Stimulated activated naive CD8-positive, alpha-beta T cell treated with anti-CD3 and anti-CD28 coated beads, Interleukin-15, Interleukin-2, amounts not matched to agents 100 ng/mL and 50 ng/mL, for 24 hours (primary cell): ENCODE results near the gene NWD2.
"Not testable (repeated sequence)": the region's sequence is repeated elsewhere in the genome, so short reads cannot be mapped to it uniquely, and the experiment has no call there.

ENCODE experiments used
- H3K27ac Mint-ChIP-seq: one replicate; pipeline ENCODE4 v1.8.0; 2021; ENCODE audit warnings: mild to moderate bottlenecking, mixed read lengths
- H3K27me3 Mint-ChIP-seq: one replicate; pipeline ENCODE4 v1.8.0; 2021; ENCODE audit warnings: mixed read lengths
- H3K36me3 Mint-ChIP-seq: one replicate; pipeline ENCODE4 v1.8.0; 2021; ENCODE audit warnings: low read depth, mixed read lengths
- H3K4me1 Mint-ChIP-seq: one replicate; pipeline ENCODE4 v1.8.0; 2021; ENCODE audit warnings: low read depth, mixed read lengths
- H3K4me3 Mint-ChIP-seq: one replicate; pipeline ENCODE4 v1.8.0; 2021; ENCODE audit warnings: mild to moderate bottlenecking, mixed read lengths
- H3K9me3 Mint-ChIP-seq: one replicate; pipeline ENCODE4 v1.8.0; 2021; ENCODE audit warnings: mixed read lengths

Gene NWD2

GRCh38 chr4:37393889-37394288, 149.3 kb downstream of the NWD2 start:
- Mint-ChIP-seq H3K9me3 (peaks cover 7% of the 10 kb centered on the region), H3K4me1 (peaks cover 10% of the 10 kb centered on the region), H3K4me3 (no peak overlapping the region), H3K36me3 (no peaks in the 10 kb centered on the region), H3K27ac (no peak overlapping the region), H3K27me3 (peaks cover 22% of the 10 kb centered on the region)

DNA sequence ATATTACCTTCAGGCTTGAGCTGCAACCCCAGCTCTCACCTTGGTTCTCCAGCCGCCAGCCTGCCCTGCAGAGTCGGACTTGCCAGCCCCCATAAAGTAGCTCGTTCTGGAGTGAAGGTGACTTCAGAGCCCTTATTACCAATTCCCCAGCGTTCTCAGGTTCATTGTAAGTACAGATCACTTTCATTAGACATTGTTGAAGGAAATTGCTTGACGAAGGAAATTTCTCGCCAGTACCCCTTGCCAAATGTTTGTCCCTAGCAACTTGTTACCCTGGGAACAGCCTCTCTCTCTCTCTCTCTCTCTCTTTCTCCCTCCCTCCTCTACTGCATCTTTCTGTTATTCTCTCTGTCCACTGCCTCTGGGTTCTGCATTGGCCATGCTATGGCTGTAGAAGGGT, 153.0 kb downstream of the NWD2 start:
- H3K27ac Mint-ChIP-seq: no peak overlapping the region
- H3K27me3 Mint-ChIP-seq: peaks cover 20% of the 10 kb centered on the region
- no peak overlapping the region for H3K4me3 Mint-ChIP-seq
- peaks cover 19% of the 10 kb centered on the region for H3K4me1 Mint-ChIP-seq
- no peaks in the 10 kb centered on the region for H3K36me3 Mint-ChIP-seq
- peaks cover 7% of the 10 kb centered on the region for H3K9me3 Mint-ChIP-seq

- Mint-ChIP-seq H3K9me3 (peaks cover 7% of the 10 kb centered on the region), H3K36me3 (no peaks in the 10 kb centered on the region), H3K27me3 (peaks cover 20% of the 10 kb centered on the region), H3K4me1 (peaks cover 9% of the 10 kb centered on the region), H3K27ac (peak overlapping the region; percentile 19), H3K4me3 (no peak overlapping the region)
These were observed 155.8 kb downstream of the NWD2 start for GRCh38 chr4:37400241-37400881.

DNA sequence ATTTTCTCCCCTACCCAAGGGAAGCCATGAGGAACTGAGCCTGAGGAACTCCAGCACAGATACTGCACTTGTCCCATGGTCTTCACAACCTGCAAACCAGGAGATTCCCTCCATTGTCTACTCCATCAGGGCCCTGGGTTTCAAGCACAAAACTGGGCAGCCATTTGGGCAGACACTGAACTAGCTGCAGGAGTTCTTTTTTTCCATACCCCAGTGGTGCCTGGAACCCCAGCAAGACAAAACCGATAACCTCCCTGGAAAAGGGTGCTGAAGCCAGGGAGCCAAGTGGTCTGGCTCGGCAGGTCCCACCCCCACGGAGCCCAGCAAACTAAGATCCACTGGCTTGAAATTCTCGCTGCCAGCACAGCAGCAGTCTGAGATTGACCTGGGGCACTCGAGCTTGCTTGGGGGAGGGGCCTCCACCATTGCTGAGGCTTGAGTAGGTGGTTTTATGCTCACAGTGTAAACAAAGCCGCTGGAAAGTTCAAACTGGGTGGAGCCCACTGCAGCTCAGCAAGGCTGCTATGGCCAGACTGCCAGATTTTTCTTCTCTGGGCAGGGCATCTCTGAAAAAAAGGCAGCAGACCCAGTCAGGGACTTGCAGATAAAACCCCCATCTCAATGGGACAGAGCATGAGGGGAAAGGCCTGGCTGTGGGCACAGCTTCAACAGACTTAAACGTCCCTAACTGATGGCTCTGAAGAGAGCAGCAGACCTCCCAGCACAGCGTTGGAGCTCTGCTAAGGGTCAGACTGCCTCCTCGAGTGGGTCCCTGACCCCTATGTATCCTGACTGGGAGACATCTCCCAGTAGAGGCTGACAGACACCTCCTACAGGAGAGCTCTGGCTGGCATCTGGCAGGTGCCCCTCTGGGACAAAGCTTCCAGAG, 163.6 kb downstream of the NWD2 start:
- H3K4me1 Mint-ChIP-seq, H3K9me3 Mint-ChIP-seq, H3K36me3 Mint-ChIP-seq, H3K27ac Mint-ChIP-seq, H3K4me3 Mint-ChIP-seq: not testable (repeated sequence)
- peaks cover 30% of the 10 kb centered on the region for H3K27me3 Mint-ChIP-seq

DNA sequence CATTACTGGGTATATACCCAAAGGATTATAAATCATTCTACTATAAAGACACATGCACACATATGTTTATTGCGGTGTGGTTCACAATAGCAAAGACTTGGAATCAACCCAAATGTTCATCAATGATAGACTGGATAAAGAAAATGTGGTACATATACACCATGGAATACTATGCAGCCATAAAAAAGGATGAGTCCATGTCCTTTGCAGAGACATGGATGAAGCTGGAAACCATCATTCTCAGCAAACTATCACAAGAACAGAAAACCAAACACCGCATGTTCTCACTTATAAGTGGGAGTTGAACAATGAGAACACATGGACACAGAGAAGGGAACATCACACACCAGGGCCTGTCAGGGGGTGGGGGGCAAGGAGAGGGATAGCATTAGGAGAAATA, 169.1 kb downstream of the NWD2 start:
- not testable (repeated sequence) for H3K4me3 Mint-ChIP-seq, H3K9me3 Mint-ChIP-seq, H3K27ac Mint-ChIP-seq, H3K36me3 Mint-ChIP-seq, H3K4me1 Mint-ChIP-seq
- H3K27me3 Mint-ChIP-seq: peaks cover 16% of the 10 kb centered on the region

DNA sequence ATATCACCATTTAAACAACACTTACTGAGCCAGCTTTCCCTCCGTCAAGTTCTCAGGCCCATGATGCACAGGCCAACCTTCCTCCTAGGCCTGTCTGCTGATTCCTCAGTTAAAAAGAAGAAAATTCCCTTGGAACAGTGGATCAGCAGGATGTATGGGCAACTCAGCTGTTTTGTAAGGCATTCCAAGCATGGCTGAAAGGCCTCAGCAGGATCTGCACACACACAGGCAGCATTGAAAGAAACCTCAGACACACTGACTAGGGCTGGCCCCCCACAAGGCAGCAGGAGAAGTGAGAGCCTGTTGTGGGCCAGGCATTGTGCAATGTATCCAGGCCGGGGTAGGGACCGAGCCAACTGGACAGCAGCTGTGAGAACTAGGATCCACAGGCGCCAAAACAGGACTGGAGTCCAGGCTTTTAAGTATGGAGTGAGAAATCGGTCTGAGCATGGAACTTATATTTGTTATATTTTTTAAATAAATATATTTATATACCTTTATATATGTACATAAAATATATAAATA, 171.4 kb downstream of the NWD2 start:
- H3K4me3 Mint-ChIP-seq: no peak overlapping the region
- no peaks in the 10 kb centered on the region for H3K9me3 Mint-ChIP-seq
- H3K36me3 Mint-ChIP-seq: no peaks in the 10 kb centered on the region
- H3K27me3 Mint-ChIP-seq: peaks cover 4% of the 10 kb centered on the region
- no peaks in the 10 kb centered on the region for H3K4me1 Mint-ChIP-seq
- H3K27ac Mint-ChIP-seq: no peak overlapping the region

- Mint-ChIP-seq H3K27ac (no peak overlapping the region), H3K9me3 (no peaks in the 10 kb centered on the region), H3K4me3 (no peak overlapping the region), H3K36me3 (no peaks in the 10 kb centered on the region), H3K27me3 (peaks cover 18% of the 10 kb centered on the region), H3K4me1 (no peaks in the 10 kb centered on the region)
These were observed 177.1 kb downstream of the NWD2 start for GRCh38 chr4:37421614-37422013.

GRCh38 chr4:37422102-37422501, 177.6 kb downstream of the NWD2 start:
- Mint-ChIP-seq H3K36me3 (no peaks in the 10 kb centered on the region), H3K27me3 (peaks cover 22% of the 10 kb centered on the region), H3K9me3 (no peaks in the 10 kb centered on the region), H3K4me3 (no peak overlapping the region), H3K4me1 (no peaks in the 10 kb centered on the region), H3K27ac (no peak overlapping the region)

DNA sequence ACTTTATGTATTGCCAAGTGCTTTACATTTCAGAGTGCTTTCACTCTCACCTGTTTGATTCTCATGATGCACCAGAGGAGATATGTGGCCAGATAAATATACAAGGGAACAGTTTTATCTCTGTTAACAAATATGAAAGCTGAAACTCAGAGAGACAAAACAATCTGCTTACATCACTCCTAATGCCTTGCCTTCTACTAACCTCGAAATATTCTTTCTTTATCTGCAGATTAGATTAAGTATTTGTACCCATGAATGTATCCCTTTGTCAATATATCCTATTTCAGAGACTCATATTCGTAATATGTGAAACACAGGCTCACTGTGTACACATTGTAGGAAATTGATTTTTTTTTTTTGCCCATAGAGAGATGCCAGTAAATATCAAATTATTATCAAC, 178.1 kb downstream of the NWD2 start:
- Mint-ChIP-seq H3K36me3 (no peaks in the 10 kb centered on the region), H3K27me3 (peaks cover 25% of the 10 kb centered on the region), H3K4me1 (no peaks in the 10 kb centered on the region), H3K9me3 (no peaks in the 10 kb centered on the region), H3K27ac (no peak overlapping the region), H3K4me3 (no peak overlapping the region)

- Mint-ChIP-seq H3K9me3 (no peaks in the 10 kb centered on the region), H3K4me3 (no peak overlapping the region), H3K4me1 (no peaks in the 10 kb centered on the region), H3K27ac (no peak overlapping the region), H3K27me3 (peaks cover 31% of the 10 kb centered on the region), H3K36me3 (no peaks in the 10 kb centered on the region)
These were observed 178.8 kb downstream of the NWD2 start for GRCh38 chr4:37423310-37423709.

DNA sequence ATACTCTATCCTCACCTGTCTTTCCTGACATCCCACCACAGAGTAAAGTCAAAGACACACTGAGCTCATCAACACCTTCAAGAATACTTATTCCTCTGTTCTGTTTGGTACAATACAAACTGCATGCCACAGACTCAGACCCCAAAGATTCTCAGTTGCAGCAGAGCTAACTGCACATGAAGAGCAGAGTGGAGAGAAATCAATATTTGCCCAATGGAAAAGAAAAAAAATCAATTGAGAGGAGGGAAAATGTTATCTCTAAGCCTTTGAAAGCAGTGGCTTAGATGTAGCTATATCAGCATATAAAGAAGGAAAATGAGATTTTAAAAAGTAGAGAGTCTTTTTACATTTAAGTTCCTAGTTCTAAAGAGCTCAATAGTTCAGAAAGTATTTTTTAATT, 180.2 kb downstream of the NWD2 start:
- no peaks in the 10 kb centered on the region for H3K4me1 Mint-ChIP-seq
- H3K27me3 Mint-ChIP-seq: peaks cover 31% of the 10 kb centered on the region
- no peaks in the 10 kb centered on the region for H3K9me3 Mint-ChIP-seq
- no peaks in the 10 kb centered on the region for H3K36me3 Mint-ChIP-seq
- no peak overlapping the region for H3K27ac Mint-ChIP-seq
- no peak overlapping the region for H3K4me3 Mint-ChIP-seq

GRCh38 chr4:37425857-37426256, 181.3 kb downstream of the NWD2 start:
- no peaks in the 10 kb centered on the region for H3K9me3 Mint-ChIP-seq
- H3K4me3 Mint-ChIP-seq: no peak overlapping the region
- H3K36me3 Mint-ChIP-seq: no peaks in the 10 kb centered on the region

GRCh38 chr4:37427193-37427592, 182.7 kb downstream of the NWD2 start:
- H3K4me3 Mint-ChIP-seq: no peak overlapping the region
- peaks cover 41% of the 10 kb centered on the region for H3K27me3 Mint-ChIP-seq
- H3K9me3 Mint-ChIP-seq: no peaks in the 10 kb centered on the region
- H3K4me1 Mint-ChIP-seq: no peaks in the 10 kb centered on the region
- no peaks in the 10 kb centered on the region for H3K36me3 Mint-ChIP-seq
- H3K27ac Mint-ChIP-seq: no peak overlapping the region

More at GRCh38 chr4:37425857-37426256, 181.3 kb downstream of the NWD2 start:
- H3K4me1 Mint-ChIP-seq: no peaks in the 10 kb centered on the region
- no peak overlapping the region for H3K27ac Mint-ChIP-seq
- H3K27me3 Mint-ChIP-seq: peaks cover 32% of the 10 kb centered on the region

- Mint-ChIP-seq H3K4me3 (no peak overlapping the region), H3K9me3 (no peaks in the 10 kb centered on the region)
These were observed 185.4 kb downstream of the NWD2 start for GRCh38 chr4:37429906-37430305.

DNA sequence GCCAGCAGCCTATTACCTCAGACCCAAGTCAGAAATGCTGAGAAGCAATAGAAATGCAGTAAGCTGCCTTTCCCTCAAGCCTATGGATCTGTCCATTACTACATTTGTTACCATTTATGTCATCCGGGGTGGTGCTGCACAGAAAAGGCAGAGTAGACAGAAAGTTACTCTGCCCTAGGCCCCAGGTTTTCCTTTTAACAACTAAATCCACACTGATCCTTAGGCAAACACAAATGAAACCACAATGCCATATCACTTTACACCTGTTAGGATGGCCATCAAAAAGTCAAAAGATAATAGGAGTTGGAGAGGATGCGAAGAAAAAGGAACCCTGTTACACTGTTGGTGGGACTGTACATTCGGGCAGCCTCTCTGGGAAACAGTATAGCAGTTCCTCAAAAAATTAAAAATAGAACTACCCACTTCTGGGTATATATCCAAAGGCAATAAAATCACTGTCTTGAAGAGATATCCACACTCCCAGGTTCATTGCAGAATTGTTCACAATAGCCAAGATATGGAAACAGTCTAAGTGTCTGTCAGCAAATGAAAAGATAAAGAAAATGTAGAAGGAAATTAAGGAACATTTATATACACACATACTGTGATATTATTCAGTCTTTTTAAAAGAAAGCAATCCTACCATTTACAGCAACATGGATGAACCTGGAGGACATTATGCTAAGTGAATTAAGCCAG, 186.3 kb downstream of the NWD2 start:
- no peak overlapping the region for H3K4me3 Mint-ChIP-seq
- no peaks in the 10 kb centered on the region for H3K36me3 Mint-ChIP-seq
- H3K4me1 Mint-ChIP-seq: no peaks in the 10 kb centered on the region
- H3K27me3 Mint-ChIP-seq: peaks cover 31% of the 10 kb centered on the region
- H3K9me3 Mint-ChIP-seq: no peaks in the 10 kb centered on the region
- no peak overlapping the region for H3K27ac Mint-ChIP-seq

More at GRCh38 chr4:37429906-37430305, 185.4 kb downstream of the NWD2 start:
- peaks cover 39% of the 10 kb centered on the region for H3K27me3 Mint-ChIP-seq
- no peaks in the 10 kb centered on the region for H3K36me3 Mint-ChIP-seq
- no peaks in the 10 kb centered on the region for H3K4me1 Mint-ChIP-seq
- H3K27ac Mint-ChIP-seq: no peak overlapping the region
